H1 (cell line): ENCODE results near the gene TMED8. TPM values are rescaled to one million over a fixed set of nuclear protein-coding genes. Genes with fewer than 3 reads are reported as not detected.

Experiments
- CHD1 ChIP-seq: IDR thresholded peaks from 2 replicates; pipeline ENCODE4 v1.6.1; 2012; ENCODE audit warnings: low read depth, low read length, improper control_type of control experiment
- GTF2F1 ChIP-seq: IDR thresholded peaks from 2 replicates; pipeline ENCODE4 v1.6.1; 2012; ENCODE audit warnings: low read depth, low read length, improper control_type of control experiment, borderline replicate concordance
- JUN ChIP-seq: IDR thresholded peaks from 2 replicates; pipeline ENCODE4 v1.6.1; 2011; ENCODE audit warnings: low read depth, mild to moderate bottlenecking, improper control_type of control experiment, low read length
- POLR2A ChIP-seq, 2 experiments: IDR thresholded peaks; 1 replicate in 1 of 2; 2 replicates in 1 of 2; pipeline ENCODE4 v1.6.1; 2011; ENCODE audit warnings: low read depth in 2 of 2, low read length in 2 of 2, mild to moderate bottlenecking in 2 of 2; ENCODE audit errors: control extremely low read depth in 1 of 2
- polyA plus RNA-seq, 7 experiments: library from polyadenylated mRNA; depleted of rRNA in 3 of 7; stranded (reverse) in 5 of 7; unstranded in 2 of 7; fragments of >200 nt in 5 of 7; fragments of 200-250 nt in 2 of 7; gene quantifications; 1 replicate in 5 of 7; 2 replicates in 1 of 7; 4 replicates in 1 of 7; pipeline versions ENCODE4 v1.2.1 to v1.2.3, GENCODE V29; 2011 to 2013; ENCODE audit warnings: missing spikeins in 2 of 7, mixed read lengths in 2 of 7
- total RNA-seq: library from RNA; stranded (reverse); fragmentation: NEBNext Ultra II Directional; extraction: Animal tissue kit (Norgen Biotek cat#: 25700); gene quantifications from 2 replicates; pipeline ENCODE4 v1.2.1, GENCODE V29; 2021
- TF ChIP-seq, protein P1 (sequence below): IDR thresholded peaks from 2 replicates; pipeline ENCODE4 v1.6.1; 2011; ENCODE audit warnings: low read length, improper control_type of control experiment

The TMED8 gene
- total and polyA plus RNA-seq, 2 of the 8 experiments (the other 6 are each of a cell fraction or from before 2014, with no cell fraction given), result 5.5 to 13.4 TPM

- TF ChIP-seq, protein P1, sequence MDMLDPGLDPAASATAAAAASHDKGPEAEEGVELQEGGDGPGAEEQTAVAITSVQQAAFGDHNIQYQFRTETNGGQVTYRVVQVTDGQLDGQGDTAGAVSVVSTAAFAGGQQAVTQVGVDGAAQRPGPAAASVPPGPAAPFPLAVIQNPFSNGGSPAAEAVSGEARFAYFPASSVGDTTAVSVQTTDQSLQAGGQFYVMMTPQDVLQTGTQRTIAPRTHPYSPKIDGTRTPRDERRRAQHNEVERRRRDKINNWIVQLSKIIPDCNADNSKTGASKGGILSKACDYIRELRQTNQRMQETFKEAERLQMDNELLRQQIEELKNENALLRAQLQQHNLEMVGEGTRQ, result no peak
- TF ChIP-seq CHD1, result no peak
- no peak for TF ChIP-seq POLR2A (IDR thresholded peaks at IDR 0.05; ENCODE audit: control extremely low read depth in 1 of 2, low read depth in 2 of 2, low read length in 2 of 2)
- TF ChIP-seq GTF2F1, result no peak
- TF ChIP-seq JUN, result no peak
Measured at GRCh38 chr14:77316872-77317301, 60.0 kb downstream of the TMED8 start (continued).
